ENCODE data around the gene PROX1.

GRCh38 chr1:213972141-213972540 lies 15.6 kb upstream of the PROX1 start:
- TF ChIP-seq EZH2 (IDR thresholded peaks at IDR 0.05; ENCODE audit: insufficient read depth, poor library complexity, severe bottlenecking): no peak
- no peak for TF ChIP-seq EZH2phosphoT487 (IDR thresholded peaks at IDR 0.05; ENCODE audit: insufficient read depth, low read depth)
